ENCODE data around the gene SAMD8. TPM values are rescaled to one million over a fixed set of nuclear protein-coding genes. Genes with fewer than 3 reads are reported as not detected.
A peak's percentile ranks its signal among the peaks of the same experiment; 100 is the strongest.

SAMD8 gene
- total and polyA plus RNA-seq, 2 of the 8 experiments (the other 6 are each of a cell fraction or from before 2014, with no cell fraction given): 11.7 to 20.9 TPM

GRCh38 chr10:75111907-75112679 lies 637 bp downstream of the SAMD8 start (continued):
- TF ChIP-seq MAFK (IDR thresholded peaks at IDR 0.05; ENCODE audit: low read depth, low read length): no peak
- TF ChIP-seq ASH2L (IDR thresholded peaks at IDR 0.05; ENCODE audit: low read length): peak; percentile 11
- TF ChIP-seq RXRA (IDR thresholded peaks at IDR 0.05; ENCODE audit: insufficient read depth, low read depth, low read length): no peak
- no peak for TF ChIP-seq GTF2F1 (IDR thresholded peaks at IDR 0.05; ENCODE audit: borderline replicate concordance, low read depth, low read length)
- peak; percentile 3 to 46; a peak in 1 of 4 replicates for TF ChIP-seq SIN3A (conservative IDR thresholded peaks at IDR 0.05 in 1 of 2, IDR thresholded peaks at IDR 0.05 in 1 of 2; ENCODE audit: low read depth in 1 of 2, low read length in 2 of 2)
- no peak for TF ChIP-seq YY1 (IDR thresholded peaks at IDR 0.05; ENCODE audit: low read depth, low read length)
- TF ChIP-seq TBP (IDR thresholded peaks at IDR 0.05; ENCODE audit: low read depth, low read length): 0 out of 2 replicates have a peak, but pooled peaks have one; percentile 21
- no peak for TF ChIP-seq FOSL1 (IDR thresholded peaks at IDR 0.05; ENCODE audit: insufficient read depth, low read depth, low read length)
- no peak for TF ChIP-seq CBX5 (IDR thresholded peaks at IDR 0.05; ENCODE audit: low read depth, low read length)
- peak; percentile 17; the same call in 1 of the 2 replicates for TF ChIP-seq TEAD4 (IDR thresholded peaks at IDR 0.05; ENCODE audit: low read depth, low read length)
- no peak for TF ChIP-seq KDM4A (IDR thresholded peaks at IDR 0.05; ENCODE audit: low read depth, low read length, severe bottlenecking)
- TF ChIP-seq CHD2 (IDR thresholded peaks at IDR 0.05; ENCODE audit: low read length): no peak
- TF ChIP-seq NRF1 (IDR thresholded peaks at IDR 0.05; ENCODE audit: low read depth, low read length): no peak
- TF ChIP-seq ATF2 (IDR thresholded peaks at IDR 0.05; ENCODE audit: low read length): no peak
- peak; percentile 37; the same call in 1 of the 2 replicates for TF ChIP-seq RBBP5 (IDR thresholded peaks at IDR 0.05; ENCODE audit: borderline replicate concordance, low read depth, low read length)
- TF ChIP-seq POU5F1 (IDR thresholded peaks at IDR 0.05; ENCODE audit: low read depth, low read length): no peak
- no peak for TF ChIP-seq SP2 (IDR thresholded peaks at IDR 0.05; ENCODE audit: low read length)
- TF ChIP-seq CTBP2 (IDR thresholded peaks at IDR 0.05; ENCODE audit: borderline replicate concordance, insufficient read depth, insufficient read length, low read length): peak; percentile 15
- TF ChIP-seq RNF2 (IDR thresholded peaks at IDR 0.05; ENCODE audit: borderline replicate concordance, low read depth, low read length, missing control alignments, poor library complexity, severe bottlenecking): no peak
- TF ChIP-seq PHF8 (conservative IDR thresholded peaks at IDR 0.05; ENCODE audit: low read depth, low read length): no peak
- no peak for TF ChIP-seq BCL11A (IDR thresholded peaks at IDR 0.05; ENCODE audit: low read depth in 2 of 2, low read length in 2 of 2)
- TF ChIP-seq SP4 (IDR thresholded peaks at IDR 0.05; ENCODE audit: low read length): no peak
- no peak for TF ChIP-seq CREB1 (IDR thresholded peaks at IDR 0.05)

Data from H1 (cell line).